Astrocyte of the spinal cord (primary cell): ENCODE results near the gene SSNA1.

Experiments
- DNase-seq: peaks from one replicate; pipeline ENCODE4 v3.0.0; 2011; ENCODE audit warnings: low read depth, low spot score
- H3K4me3 ChIP-seq: 2 replicates; pipeline ENCODE4 v1.5.1; 2011; ENCODE audit warnings: low read depth, mild to moderate bottlenecking, low read length, moderate library complexity
- in situ Hi-C: cut with HindIII; loops from 2 replicates; pipeline ENCODE4 v1.10.0; 2017; ENCODE audit warnings: low sequenced_read_pairs
- TF ChIP-seq, protein P1 (sequence below): IDR thresholded peaks from 2 replicates; pipeline ENCODE4 v1.5.1; 2012; ENCODE audit warnings: low read depth, mild to moderate bottlenecking, low read length, inconsistent platforms

The SSNA1 gene

DNA sequence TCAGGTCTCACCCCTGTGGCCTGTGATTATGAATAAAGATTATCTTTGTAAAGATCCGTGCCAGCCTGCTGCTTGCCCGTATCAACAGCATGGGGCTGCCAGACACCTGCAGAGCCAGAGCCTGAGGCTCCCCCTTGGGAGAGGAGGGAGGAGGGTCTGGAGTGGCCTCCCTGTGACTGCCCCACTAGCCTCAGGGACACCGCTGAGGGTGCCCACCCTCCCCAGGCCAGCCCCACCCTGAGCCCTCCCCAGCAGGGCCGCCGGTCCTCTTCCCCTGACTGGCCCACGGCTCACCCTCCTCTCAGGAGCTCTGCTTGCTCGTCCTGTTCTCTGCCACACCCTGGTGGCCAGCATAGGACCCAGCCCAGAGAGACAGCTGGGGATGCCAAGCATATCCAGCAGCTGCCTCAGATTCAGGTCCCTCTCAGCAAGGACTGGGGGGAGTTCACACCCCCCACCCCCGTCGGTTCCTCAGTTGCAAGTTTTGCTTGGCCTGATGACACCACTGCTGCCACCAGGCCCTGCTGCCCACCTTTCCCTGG lies 1.9 kb downstream of the SSNA1 start:
- no peak overlapping the region for H3K4me3 ChIP-seq
- DNase-seq, result no peak
- TF ChIP-seq, protein P1, sequence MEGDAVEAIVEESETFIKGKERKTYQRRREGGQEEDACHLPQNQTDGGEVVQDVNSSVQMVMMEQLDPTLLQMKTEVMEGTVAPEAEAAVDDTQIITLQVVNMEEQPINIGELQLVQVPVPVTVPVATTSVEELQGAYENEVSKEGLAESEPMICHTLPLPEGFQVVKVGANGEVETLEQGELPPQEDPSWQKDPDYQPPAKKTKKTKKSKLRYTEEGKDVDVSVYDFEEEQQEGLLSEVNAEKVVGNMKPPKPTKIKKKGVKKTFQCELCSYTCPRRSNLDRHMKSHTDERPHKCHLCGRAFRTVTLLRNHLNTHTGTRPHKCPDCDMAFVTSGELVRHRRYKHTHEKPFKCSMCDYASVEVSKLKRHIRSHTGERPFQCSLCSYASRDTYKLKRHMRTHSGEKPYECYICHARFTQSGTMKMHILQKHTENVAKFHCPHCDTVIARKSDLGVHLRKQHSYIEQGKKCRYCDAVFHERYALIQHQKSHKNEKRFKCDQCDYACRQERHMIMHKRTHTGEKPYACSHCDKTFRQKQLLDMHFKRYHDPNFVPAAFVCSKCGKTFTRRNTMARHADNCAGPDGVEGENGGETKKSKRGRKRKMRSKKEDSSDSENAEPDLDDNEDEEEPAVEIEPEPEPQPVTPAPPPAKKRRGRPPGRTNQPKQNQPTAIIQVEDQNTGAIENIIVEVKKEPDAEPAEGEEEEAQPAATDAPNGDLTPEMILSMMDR, result no peak
- in situ Hi-C loops, result no loop called here

DNA sequence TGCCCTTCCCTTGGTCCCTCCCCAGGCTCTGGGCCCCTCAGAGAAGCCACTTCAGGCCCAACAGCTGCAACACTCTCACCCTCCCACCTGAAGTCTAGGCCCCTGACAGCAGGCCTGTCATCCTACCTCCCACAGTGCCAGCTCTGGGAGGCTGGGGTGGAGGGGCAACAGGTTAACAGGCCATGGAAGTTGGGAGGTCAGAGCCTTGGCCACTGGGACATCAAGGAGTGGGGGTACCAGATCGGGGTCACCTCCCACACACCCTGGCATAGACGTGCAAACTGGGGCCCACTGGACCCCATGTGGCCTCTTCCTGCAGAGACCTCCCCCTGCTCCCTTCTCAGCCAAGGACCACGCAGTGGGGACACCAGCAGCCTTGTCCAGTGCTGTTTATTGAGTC lies 2.8 kb downstream of the SSNA1 start:
- TF ChIP-seq, protein P1, result no peak
- no peak overlapping the region for H3K4me3 ChIP-seq

DNA sequence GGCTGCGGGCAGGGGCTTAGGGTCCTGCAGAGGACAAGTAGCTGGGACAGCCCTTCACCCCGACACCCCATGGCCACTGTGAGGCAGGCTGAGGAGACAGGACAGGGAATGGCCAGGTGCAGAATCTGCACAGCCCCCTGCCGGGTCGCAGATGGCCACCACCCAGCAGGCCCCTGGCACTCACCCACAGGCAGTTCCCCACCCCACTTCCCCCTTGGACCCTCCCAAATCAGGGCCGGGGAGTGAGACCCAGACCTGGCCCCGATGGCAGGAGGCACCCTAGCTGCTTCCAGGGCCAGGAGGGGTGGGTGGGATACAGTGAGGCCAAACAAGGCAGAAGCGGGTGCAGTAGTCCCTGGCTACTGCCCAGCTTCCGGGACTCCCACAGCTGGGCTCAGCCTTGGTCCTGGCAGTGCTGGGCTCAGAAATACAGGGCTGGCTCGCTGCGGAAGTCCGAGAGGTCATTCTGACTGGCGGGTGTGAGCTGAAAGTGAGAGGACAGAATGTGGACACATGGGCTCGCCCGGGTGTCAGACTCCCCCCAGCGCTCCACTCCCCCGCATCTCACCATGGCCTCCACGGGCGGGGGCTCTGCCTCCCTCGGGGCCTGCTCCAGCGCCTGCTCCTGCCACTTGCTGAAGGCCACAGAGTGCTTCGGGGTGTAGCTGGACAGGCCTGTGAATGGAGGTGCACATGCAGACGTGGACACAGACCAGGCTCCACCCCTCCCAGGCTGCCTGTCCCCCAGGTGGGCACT lies 3.4 kb downstream of the SSNA1 start:
- H3K4me3 ChIP-seq, result no peak overlapping the region
- in situ Hi-C loops, result no loop called here
- no peak for DNase-seq
- TF ChIP-seq, protein P1, result no peak

More for the DNA sequence above, 2.8 kb downstream of the SSNA1 start:
- no peak for DNase-seq
- in situ Hi-C loops, result no loop called here

DNA sequence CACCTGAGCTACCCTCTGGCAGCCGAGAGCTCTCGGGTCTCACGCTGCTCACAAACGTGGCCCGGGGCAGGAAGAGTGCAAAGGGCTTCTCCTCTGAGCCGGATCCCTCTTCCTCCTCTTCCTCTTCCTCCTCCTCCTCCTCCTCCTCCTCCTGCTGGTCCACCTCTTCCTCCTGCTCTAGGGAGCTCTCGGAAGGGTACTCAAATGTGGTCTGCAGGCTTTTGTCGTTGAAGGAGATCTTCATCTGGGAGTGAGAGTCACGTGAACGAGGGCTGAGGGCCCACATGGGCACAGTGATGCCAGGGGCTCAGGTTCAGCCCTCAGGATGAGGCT lies 3.9 kb downstream of the SSNA1 start:
- no peak for DNase-seq
- H3K4me3 ChIP-seq, result no peak overlapping the region
- TF ChIP-seq, protein P1, result no peak
- in situ Hi-C loops, result no loop called here

DNA sequence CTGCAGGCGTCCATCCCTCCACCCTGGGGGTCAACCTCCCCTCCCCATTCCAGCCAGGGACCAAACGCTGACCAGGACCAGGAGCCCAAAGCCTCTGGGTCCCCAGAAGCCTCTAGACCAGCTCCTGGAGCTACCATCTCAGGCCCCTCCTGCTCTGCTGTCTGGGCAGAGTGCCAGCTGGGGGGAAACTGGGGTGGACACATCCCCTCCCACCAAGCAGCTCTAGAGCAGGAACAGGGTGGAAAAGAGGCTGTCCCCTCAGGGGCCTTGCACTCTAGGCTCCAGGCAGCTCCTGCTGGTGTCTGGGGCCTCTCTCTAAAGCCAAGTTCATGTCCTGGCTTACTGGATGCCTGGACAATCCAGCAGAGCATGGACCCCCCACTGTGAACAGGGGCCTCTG lies 4.4 kb downstream of the SSNA1 start:
- H3K4me3 ChIP-seq, result no peak overlapping the region
- in situ Hi-C loops, result no loop called here
- TF ChIP-seq, protein P1, result no peak
- DNase-seq, result no peak

DNA sequence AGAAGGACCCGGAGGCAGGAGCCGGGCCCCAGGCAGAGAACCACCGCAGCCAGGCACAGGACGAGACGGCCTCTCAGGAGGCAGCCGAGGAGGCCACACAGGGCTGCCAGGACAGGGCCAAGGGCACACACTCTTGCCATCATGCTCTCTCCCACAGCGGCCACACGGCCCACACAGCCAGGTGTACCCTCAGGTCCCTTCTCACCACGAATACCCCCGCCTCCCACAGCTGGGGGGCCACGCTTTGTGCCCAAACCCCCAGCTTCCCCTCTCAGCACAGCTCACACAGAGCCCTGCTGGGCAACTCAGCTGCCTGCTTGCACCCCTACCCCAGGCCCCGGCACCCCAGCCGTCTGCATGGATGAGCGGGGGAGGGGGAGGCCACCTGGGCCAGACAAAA lies 5.3 kb downstream of the SSNA1 start:
- in situ Hi-C loops, result no loop called here
- TF ChIP-seq, protein P1, result no peak
- DNase-seq, result no peak
- H3K4me3 ChIP-seq, result no peak overlapping the region
